Lung (tissue), 12 donors: ENCODE measurements around the gene S100PBP. TPM values are rescaled to one million over a fixed set of nuclear protein-coding genes. Genes with fewer than 3 reads are reported as not detected.
A peak's percentile ranks its signal among the peaks of the same experiment; 100 is the strongest.

Source experiments
- ATAC-seq: fragments of 200-7000 bp; cut with Tn5 transposase; one replicate; pipeline ENCODE4 v1.9.1; 2020; ENCODE audit warnings: moderate number of reproducible peaks; ENCODE audit not compliant: insufficient read depth, low FRiP score
- DNase-seq, 3 donors: peaks; one replicate each; pipeline ENCODE4 v3.0.0-alpha.2; 2013 to 2017
- H3K27ac ChIP-seq, 2 donors: one replicate each; pipeline ENCODE4 v1.5.1; 2013; ENCODE audit warnings: mild to moderate bottlenecking in 2 of 2, moderate library complexity in 2 of 2, control low read depth in 1 of 2, inconsistent platforms in 1 of 2, low read depth in 1 of 2, low read length in 1 of 2
- H3K27me3 ChIP-seq, 3 donors: one replicate each; pipeline ENCODE4 v1.5.1; 2013; ENCODE audit warnings: low read length in 2 of 3; ENCODE audit not compliant: control insufficient read depth in 3 of 3, insufficient read depth in 3 of 3
- H3K36me3 ChIP-seq, 4 donors: one replicate each; pipeline ENCODE4 v1.5.1; 2013; ENCODE audit warnings: low read length in 4 of 4, mild to moderate bottlenecking in 1 of 4, moderate library complexity in 1 of 4; ENCODE audit not compliant: control insufficient read depth in 4 of 4, insufficient read depth in 4 of 4
- H3K4me1 ChIP-seq, 5 donors: one replicate each; pipeline ENCODE4 v1.5.1; 2013; ENCODE audit warnings: low read length in 5 of 5, mild to moderate bottlenecking in 2 of 5, moderate library complexity in 1 of 5; ENCODE audit not compliant: control insufficient read depth in 5 of 5, insufficient read depth in 5 of 5
- H3K4me3 ChIP-seq: one replicate; pipeline ENCODE4 v1.5.1; 2013; ENCODE audit warnings: mild to moderate bottlenecking, control low read depth, moderate library complexity
- H3K9ac ChIP-seq, 2 donors: one replicate each; pipeline ENCODE4 v1.5.1; 2013; ENCODE audit warnings: low read length in 2 of 2, control low read depth in 1 of 2; ENCODE audit not compliant: insufficient read depth in 1 of 2
- H3K9me3 ChIP-seq, 4 donors: one replicate each; pipeline ENCODE4 v1.5.1; 2013; ENCODE audit warnings: low read length in 3 of 4, mild to moderate bottlenecking in 1 of 4, moderate library complexity in 1 of 4; ENCODE audit not compliant: control insufficient read depth in 4 of 4, insufficient read depth in 3 of 4
- CTCF ChIP-seq: IDR thresholded peaks from 2 replicates; pipeline ENCODE4 v1.5.1; 2012; ENCODE audit warnings: mild to moderate bottlenecking; ENCODE audit errors: control extremely low read depth, extremely low read depth
- WGBS, 2 donors: extraction: QIAGEN DNeasy Blood & Tissue Kit; methylation state at CpG; one replicate each; pipeline ENCODE4 v1.1.7; 2013; 5-methylcytosine and 5-hydroxymethylcytosine counted together
- polyA plus RNA-seq, 2 donors: library from polyadenylated mRNA; stranded (reverse); fragments of 200-250 nt; gene quantifications; one replicate each; pipeline ENCODE4 v1.2.1, GENCODE V29; 2013
- total RNA-seq, 2 donors: library from RNA; depleted of rRNA in 1 of 2; stranded (reverse); fragments of >200 nt in 1 of 2; gene quantifications; one replicate each; pipeline ENCODE4 v1.2.1, GENCODE V29; 2014 to 2021
- donor health status: control.
- donor health status: control.
- donor health status: Bipolar disorder and iron deficiency.
- donor health status: healthy.
- donor health status: DM: yes; HTN: yes; CAD: no.

Gene S100PBP
- total and polyA plus RNA-seq, 4 donors: 7.4 to 56.6 (median 20.9) TPM

- WGBS, 2 donors: 93 to 97% methylated on average over 7 of the region's 7 CpGs
- H3K9me3 ChIP-seq: no peaks in the 10 kb centered on the region
- no peak overlapping the region for H3K4me3 ChIP-seq
- peaks cover 0 to 12% (median 0%) of the 10 kb centered on the region in 5 donors for H3K4me1 ChIP-seq
- peaks cover 11 to 51% (median 26%) of the 10 kb centered on the region in 4 donors for H3K36me3 ChIP-seq
- no peak for TF ChIP-seq CTCF
- no peak overlapping the region for H3K9ac ChIP-seq
- ATAC-seq (no peak), DNase-seq (peak in 2 of 3 donors; percentile 62 to 67)
- no peak overlapping the region for H3K27ac ChIP-seq
- H3K27me3 ChIP-seq: no peaks in the 10 kb centered on the region
Observed at GRCh38 chr1:32828341-32828740, 10.9 kb downstream of the S100PBP start.

DNA sequence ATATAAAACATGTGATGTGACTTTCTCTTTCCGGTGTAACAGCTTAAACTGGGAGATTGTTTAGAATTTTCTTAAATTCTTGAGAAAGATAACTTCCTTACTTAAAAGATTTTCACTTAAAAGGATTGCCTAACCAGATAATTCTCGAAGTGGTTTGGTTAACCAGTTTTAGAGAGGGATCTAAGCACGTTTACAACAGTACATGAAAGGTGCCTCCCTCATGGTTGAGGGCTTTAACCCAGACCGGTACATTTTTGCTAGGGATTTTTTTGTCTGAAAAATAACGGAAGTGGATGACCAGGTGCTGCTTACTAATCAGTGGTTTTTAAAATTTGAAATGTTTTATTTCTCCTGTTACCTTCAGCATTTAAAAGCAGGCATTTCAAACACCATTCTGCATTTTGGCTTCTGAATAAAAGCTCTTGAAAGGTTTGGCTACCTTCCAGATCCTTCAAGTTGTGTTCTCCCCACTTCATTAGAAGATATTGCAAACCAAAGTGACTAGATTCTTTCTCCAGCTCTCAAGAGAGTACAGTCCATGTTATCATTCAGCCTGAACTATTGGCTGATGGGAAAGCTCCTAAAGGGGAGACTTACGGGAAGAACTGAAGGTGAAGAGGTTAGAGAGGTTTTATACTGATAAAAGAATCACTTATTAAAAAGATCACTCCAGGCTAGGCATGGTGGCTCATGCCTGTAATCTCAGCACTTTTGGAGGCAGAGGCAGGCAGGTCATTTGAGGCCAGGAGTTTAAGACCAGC is 12.8 kb downstream of the S100PBP start:
- 63 to 76% methylated on average over 6 of the region's 6 CpGs for WGBS, 2 donors
- H3K36me3 ChIP-seq: peaks cover 13 to 51% (median 27%) of the 10 kb centered on the region in 4 donors
- H3K27me3 ChIP-seq: no peaks in the 10 kb centered on the region
- no peak overlapping the region for H3K27ac ChIP-seq
- DNase-seq (peak in 2 of 3 donors; percentile 70 to 78), ATAC-seq (no peak)
- TF ChIP-seq CTCF: no peak
- no peak overlapping the region for H3K4me3 ChIP-seq
- peaks cover 0 to 12% (median 0%) of the 10 kb centered on the region in 5 donors for H3K4me1 ChIP-seq
- no peaks in the 10 kb centered on the region for H3K9me3 ChIP-seq
- H3K9ac ChIP-seq: no peak overlapping the region

DNA sequence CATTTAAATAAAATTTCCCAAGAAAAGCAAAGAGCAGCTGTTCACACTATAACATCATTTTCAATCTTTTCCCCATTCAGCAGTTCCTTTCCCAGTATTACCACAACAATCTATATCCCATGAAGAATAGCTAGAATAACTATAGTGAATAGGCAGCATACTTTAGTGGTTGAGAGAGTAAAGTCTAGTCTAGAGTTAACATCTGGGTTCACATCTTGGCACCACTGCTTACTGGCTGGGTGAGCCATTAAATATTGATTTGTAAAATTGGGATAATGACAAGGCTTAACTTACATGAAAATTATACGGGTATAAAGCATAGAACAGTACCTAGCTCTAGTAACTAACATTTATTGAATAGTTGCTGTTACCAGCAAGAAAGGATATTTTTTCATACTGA is 14.4 kb downstream of the S100PBP start:
- ATAC-seq (no peak), DNase-seq (no peak)
- TF ChIP-seq CTCF: no peak
- Histone ChIP-seq H3K36me3 (peaks cover 3 to 42% (median 21%) of the 10 kb centered on the region in 4 donors), H3K27me3 (no peaks in the 10 kb centered on the region), H3K27ac (no peak overlapping the region), H3K4me1 (peaks cover 0 to 12% (median 0%) of the 10 kb centered on the region in 5 donors), H3K9ac (no peak overlapping the region), H3K9me3 (no peaks in the 10 kb centered on the region), H3K4me3 (no peak overlapping the region)
- 91 to 97% methylated on average over 1 of the region's 1 CpG for WGBS, 2 donors
